Measurements from ENCODE around the gene CCL1.

DNA sequence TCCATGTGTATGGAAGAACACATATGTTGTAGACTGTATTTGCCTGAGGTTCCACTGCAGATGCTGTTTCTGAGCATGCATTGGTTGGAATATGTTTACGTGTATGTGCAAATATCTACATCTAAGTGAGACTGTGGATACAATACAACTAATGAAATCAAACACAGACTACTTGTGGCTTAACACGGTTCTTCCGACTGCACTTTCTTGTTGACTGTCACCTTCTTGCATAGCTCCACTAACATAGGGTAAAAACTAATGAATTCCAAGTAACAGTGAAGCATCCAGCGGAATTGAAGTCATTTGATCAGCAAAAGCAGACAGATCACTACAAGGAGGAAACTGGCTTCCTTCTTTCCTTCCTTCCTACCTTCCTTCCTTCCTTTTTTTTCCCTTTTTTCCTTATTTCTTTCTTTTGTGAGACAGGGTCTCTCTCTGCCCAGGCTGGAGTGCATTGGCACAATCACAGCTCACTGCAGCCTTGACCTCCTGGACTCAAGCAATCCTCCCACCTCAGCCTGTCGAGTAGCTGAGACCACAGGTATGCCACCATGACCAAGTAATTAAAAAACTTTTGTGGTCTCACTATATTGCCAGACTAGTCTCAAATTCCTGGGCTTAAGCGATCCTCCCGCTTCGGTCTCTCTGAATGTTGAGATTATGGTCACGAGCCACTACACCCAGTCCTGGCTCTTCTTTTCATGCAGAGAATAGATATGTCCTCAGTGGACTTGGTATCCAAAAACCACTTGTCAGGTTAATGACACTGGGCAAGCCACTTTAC is 22.0 kb upstream of the CCL1 start:
- TF ChIP-seq CTCF (IDR thresholded peaks at IDR 0.05; ENCODE audit: borderline replicate concordance, extremely low read depth, low read length, poor library complexity, severe bottlenecking), result no peak
- no peak for TF ChIP-seq EZH2 (IDR thresholded peaks at IDR 0.05; ENCODE audit: borderline replicate concordance, low read depth, low read length, severe bottlenecking)

Data from DND-41 (cell line).